CD4-positive, alpha-beta memory T cell (primary cell): ENCODE data around the gene PICALM. TPM values are rescaled to one million over a fixed set of nuclear protein-coding genes. Genes with fewer than 3 reads are reported as not detected.
"Not testable (repeated sequence)": the region's sequence is repeated elsewhere in the genome, so short reads cannot be mapped to it uniquely, and the experiment has no call there.

ENCODE experiments used
- CTCF ChIA-PET: fragments of 350-600 bp; sonication (Branson Sonifier 250); formaldehyde crosslinking; loops from one replicate; lab custom pipeline; 2021; ENCODE audit warnings: inconsistent platforms; ENCODE audit not compliant: partially characterized antibody; lab: Charles Lee
- POLR2A ChIA-PET: fragments of 350-600 bp; sonication (Branson Sonifier 250); formaldehyde crosslinking; loops from one replicate; lab custom pipeline; 2021; ENCODE audit not compliant: partially characterized antibody; lab: Charles Lee
- DNase-seq, 5 donors: peaks; one replicate each; pipeline versions ENCODE4 v3.0.0 to v3.0.0-alpha.2; 2020 to 2022; ENCODE audit warnings: mixed read lengths in 1 of 5
- H3K27ac ChIP-seq: one replicate; pipeline ENCODE4 v1.7.0; 2013; ENCODE audit warnings: low read depth, low read length
- H3K27me3 ChIP-seq: 2 replicates; pipeline ENCODE4 v1.7.0; 2013; ENCODE audit warnings: mild to moderate bottlenecking, low read length, moderate library complexity; ENCODE audit not compliant: insufficient read depth
- H3K36me3 ChIP-seq: 2 replicates; pipeline ENCODE4 v1.7.0; 2013; ENCODE audit warnings: mild to moderate bottlenecking, low read length, moderate library complexity; ENCODE audit not compliant: insufficient read depth
- H3K4me1 ChIP-seq: 2 replicates; pipeline ENCODE4 v1.7.0; 2013; ENCODE audit warnings: mild to moderate bottlenecking, low read length, moderate library complexity; ENCODE audit not compliant: insufficient read depth
- H3K4me3 ChIP-seq, 2 donors: one replicate each; pipeline ENCODE4 v1.7.0; 2013; ENCODE audit warnings: low read length in 2 of 2, mild to moderate bottlenecking in 1 of 2
- H3K9me3 ChIP-seq, 2 donors: one replicate each; pipeline ENCODE4 v1.7.0; 2013; ENCODE audit warnings: low read length in 2 of 2, control low read depth in 1 of 2; ENCODE audit not compliant: control insufficient read depth in 1 of 2
- H3K27ac Mint-ChIP-seq, 7 donors: one replicate each; pipeline ENCODE4 v1.8.0; 2020 to 2021; ENCODE audit warnings: mixed read lengths in 7 of 7, mild to moderate bottlenecking in 6 of 7, inconsistent platforms in 3 of 7, moderate library complexity in 3 of 7
- H3K27me3 Mint-ChIP-seq, 2 donors: one replicate each; pipeline ENCODE4 v1.8.0; 2020 to 2021; ENCODE audit warnings: mixed read lengths in 2 of 2
- H3K36me3 Mint-ChIP-seq, 2 donors: one replicate each; pipeline ENCODE4 v1.8.0; 2020 to 2021; ENCODE audit warnings: mixed read lengths in 2 of 2, inconsistent platforms in 1 of 2, mild to moderate bottlenecking in 1 of 2
- H3K4me1 Mint-ChIP-seq, 4 donors: one replicate each; pipeline ENCODE4 v1.8.0; 2020 to 2021; ENCODE audit warnings: mixed read lengths in 4 of 4, mild to moderate bottlenecking in 1 of 4
- H3K4me3 Mint-ChIP-seq, 8 donors: one replicate each; pipeline ENCODE4 v1.8.0; 2020 to 2021; ENCODE audit warnings: mixed read lengths in 8 of 8, mild to moderate bottlenecking in 7 of 8, moderate library complexity in 6 of 8, inconsistent platforms in 3 of 8
- H3K9me3 Mint-ChIP-seq, 8 donors: one replicate each; pipeline ENCODE4 v1.8.0; 2020 to 2021; ENCODE audit warnings: mixed read lengths in 8 of 8, mild to moderate bottlenecking in 5 of 8, inconsistent platforms in 3 of 8, moderate library complexity in 1 of 8
- intact Hi-C: fragments of 100-400 bp; cut with micrococcal nuclease; formaldehyde crosslinking; loops from one replicate; pipeline ENCODE4 v1.15.1; 2023
- polyA plus RNA-seq, 2 donors: library from polyadenylated mRNA; unstranded; fragments of 300-500 nt; fragmentation: Illumina TruSeq; gene quantifications; one replicate each; pipeline ENCODE4 v1.2.3, GENCODE V29; 2021
- total RNA-seq, 2 experiments: library from RNA; stranded (reverse); gene quantifications; one replicate each; pipeline ENCODE4 v1.2.3, GENCODE V29; 2021

PICALM gene
- total and polyA plus RNA-seq, 4 experiments from 2014 or later: 15.3 to 138 (median 76.8) TPM

DNA sequence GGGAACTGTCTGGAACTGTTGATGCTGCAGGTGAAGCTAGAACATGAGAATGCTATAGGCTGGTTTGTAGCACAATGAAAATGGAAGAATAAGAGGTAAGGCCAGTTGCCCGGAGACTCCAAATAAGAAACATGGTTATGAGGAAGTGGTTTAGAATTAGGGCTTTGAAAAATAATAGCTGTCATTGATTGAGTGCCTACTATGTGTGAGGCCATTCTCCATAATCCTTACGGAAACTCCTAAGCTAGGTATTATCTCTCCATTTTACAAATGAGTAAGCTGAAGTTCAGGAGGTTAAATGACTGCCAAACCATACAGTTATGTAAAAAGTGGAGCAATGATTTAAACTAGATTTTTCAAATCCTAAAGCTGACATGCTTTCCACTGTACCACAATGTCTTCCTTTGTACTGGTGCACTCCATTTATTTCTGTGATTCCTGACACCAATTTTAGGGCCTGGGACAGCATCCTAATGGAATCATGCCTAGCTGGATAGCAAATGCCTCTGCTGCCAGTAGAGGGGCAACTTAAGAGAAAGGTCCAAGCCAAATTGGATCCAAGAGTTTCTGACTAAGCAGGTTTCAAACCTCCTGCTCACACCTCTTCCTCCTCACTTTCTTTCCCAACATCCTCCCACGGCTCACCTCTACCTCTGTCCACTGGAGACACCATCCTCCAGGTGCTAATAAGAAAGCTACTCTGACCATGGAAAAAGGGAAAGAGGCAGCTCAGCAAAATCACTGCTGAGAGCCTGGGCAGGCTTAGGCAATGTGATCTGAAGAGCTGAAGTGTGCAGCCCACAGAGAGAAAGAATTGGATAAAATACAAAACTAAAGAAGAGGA is 46.9 kb upstream of the PICALM start:
- no peaks in the 10 kb centered on the region for H3K36me3 ChIP-seq
- H3K27ac Mint-ChIP-seq: peak overlapping the region in 3 of 7 donors; percentile 1 to 73 (median 10)
- POLR2A ChIA-PET: interaction anchor here (0.8 to 1.9 kb wide), 3 partner anchors 23 to 47 kb away, joined by 3 to 7 read pairs (median 6); partner anchors contain the start of gene PICALM

GRCh38 chr11:86108890-86109638 is 40.2 kb upstream of the PICALM start:
- Histone ChIP-seq H3K27me3 (no peaks in the 10 kb centered on the region), H3K27ac (no peak overlapping the region), H3K9me3 (no peaks in the 10 kb centered on the region), H3K4me1 (no peaks in the 10 kb centered on the region), H3K4me3 (no peak overlapping the region), H3K36me3 (no peaks in the 10 kb centered on the region)
- ChIA-PET POLR2A (no interaction called here), CTCF (interaction anchor here (1.2 kb wide), 1 partner anchor 28 kb away, joined by 3 read pairs; no protein-coding TSS in a partner anchor)
- Mint-ChIP-seq H3K36me3 (no peaks in the 10 kb centered on the region), H3K4me1 (peaks cover 0 to 5% (median 3%) of the 10 kb centered on the region in 4 donors), H3K4me3 (no peak overlapping the region), H3K27ac (peak overlapping the region in 3 of 7 donors; percentile 18 to 77 (median 49)), H3K9me3 (peaks cover 0 to 1% (median 0%) of the 10 kb centered on the region in 8 donors), H3K27me3 (no peaks in the 10 kb centered on the region)
- no peak for DNase-seq
- intact Hi-C loops: no loop called here

More for the DNA sequence above, 46.9 kb upstream of the PICALM start:
- Histone ChIP-seq H3K27ac (no peak overlapping the region), H3K9me3 (no peaks in the 10 kb centered on the region), H3K27me3 (no peaks in the 10 kb centered on the region), H3K4me3 (no peak overlapping the region), H3K4me1 (peaks cover 27% of the 10 kb centered on the region)
- CTCF ChIA-PET: interaction anchor here (0.9 to 2.2 kb wide), 5 partner anchors 46 to 78 kb away, joined by 3 to 6 read pairs (median 4); partner anchors contain the start of gene PICALM
- Mint-ChIP-seq H3K4me3 (peak overlapping the region in 6 of 8 donors; percentile 12 to 40 (median 28)), H3K4me1 (peaks cover 17 to 31% (median 21%) of the 10 kb centered on the region in 4 donors), H3K9me3 (no peaks in the 10 kb centered on the region), H3K36me3 (no peaks in the 10 kb centered on the region), H3K27me3 (no peaks in the 10 kb centered on the region)
- DNase-seq: no peak
- intact Hi-C loops: loop anchor here (5.0 kb wide), 1 partner anchor 77 kb away; no protein-coding TSS in a partner anchor

DNA sequence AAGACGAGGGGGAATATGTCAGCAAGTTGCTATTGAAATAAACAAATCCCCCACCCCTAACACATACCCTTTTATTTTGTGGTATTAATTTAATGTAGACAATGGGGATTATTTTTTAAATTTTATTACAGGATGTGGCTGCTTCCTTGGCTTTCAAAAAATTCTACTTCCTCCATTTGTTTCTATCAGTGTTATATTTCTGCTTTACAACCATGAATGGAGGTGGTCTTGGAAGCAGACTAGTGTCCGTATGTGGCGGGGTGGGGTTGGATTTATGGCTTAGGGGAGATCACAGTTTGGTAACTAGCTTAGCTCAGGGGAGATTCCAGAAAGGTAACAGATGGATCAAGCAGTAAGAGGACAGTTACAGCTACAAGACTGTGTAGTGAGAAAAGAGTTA is 39.3 kb upstream of the PICALM start:
- no peak for DNase-seq
- intact Hi-C loops: no loop called here
- Histone ChIP-seq H3K4me1 (no peaks in the 10 kb centered on the region), H3K4me3 (no peak overlapping the region), H3K36me3 (no peaks in the 10 kb centered on the region), H3K27ac (no peak overlapping the region), H3K27me3 (no peaks in the 10 kb centered on the region), H3K9me3 (no peaks in the 10 kb centered on the region)
- no peaks in the 10 kb centered on the region for H3K27me3 Mint-ChIP-seq
- ChIA-PET CTCF (interaction anchor here (0.6 to 1.2 kb wide), 2 partner anchors 29 to 85 kb away, joined by 3 read pairs; no protein-coding TSS in a partner anchor), POLR2A (no interaction called here)
- no peak overlapping the region for H3K4me3 Mint-ChIP-seq
- peaks cover 0 to 1% (median 0%) of the 10 kb centered on the region in 8 donors for H3K9me3 Mint-ChIP-seq
- H3K4me1 Mint-ChIP-seq: peaks cover 0 to 5% (median 3%) of the 10 kb centered on the region in 4 donors
- peak overlapping the region in 1 of 7 donors; percentile 31 for H3K27ac Mint-ChIP-seq
- no peaks in the 10 kb centered on the region for H3K36me3 Mint-ChIP-seq

DNA sequence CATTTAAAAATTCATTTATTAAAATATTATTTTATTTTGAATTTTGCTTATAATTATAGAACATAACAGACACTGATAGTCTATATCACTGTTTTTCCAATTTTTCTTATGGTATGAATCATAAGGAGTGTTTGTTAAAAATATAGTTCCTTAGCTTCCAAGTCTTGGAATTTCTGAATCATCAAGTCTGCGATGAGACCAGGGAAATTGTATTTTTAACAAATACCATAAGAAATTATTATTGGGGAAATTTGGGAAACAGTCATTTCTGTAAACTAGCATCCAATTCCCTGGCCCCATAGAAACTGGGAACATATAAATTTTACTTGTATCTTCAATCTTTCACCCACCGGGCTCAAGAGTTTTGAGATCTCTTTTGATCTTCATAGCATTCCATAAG is 38.0 kb upstream of the PICALM start:
- Mint-ChIP-seq H3K36me3 (no peaks in the 10 kb centered on the region), H3K4me3 (no peak overlapping the region), H3K9me3 (peaks cover 0 to 1% (median 0%) of the 10 kb centered on the region in 8 donors), H3K27ac (no peak overlapping the region), H3K4me1 (peaks cover 0 to 5% (median 3%) of the 10 kb centered on the region in 4 donors), H3K27me3 (peaks cover 0 to 2% of the 10 kb centered on the region in 2 donors)
- DNase-seq: no peak
- POLR2A ChIA-PET: no interaction called here
- no peak overlapping the region for H3K27ac ChIP-seq
- no peaks in the 10 kb centered on the region for H3K9me3 ChIP-seq
- no peak overlapping the region for H3K4me3 ChIP-seq
- H3K36me3 ChIP-seq: no peaks in the 10 kb centered on the region
- intact Hi-C loops: no loop called here
- no peaks in the 10 kb centered on the region for H3K27me3 ChIP-seq
- H3K4me1 ChIP-seq: no peaks in the 10 kb centered on the region
- CTCF ChIA-PET: interaction anchor here (1.3 kb wide), 1 partner anchor 87 kb away, joined by 4 read pairs; no protein-coding TSS in a partner anchor

GRCh38 chr11:86106031-86106430 is 37.1 kb upstream of the PICALM start:
- H3K27me3 Mint-ChIP-seq, H3K4me3 ChIP-seq, H3K9me3 Mint-ChIP-seq, H3K36me3 Mint-ChIP-seq, H3K4me1 ChIP-seq, POLR2A ChIA-PET, CTCF ChIA-PET, intact Hi-C loops, H3K27ac ChIP-seq, H3K36me3 ChIP-seq, H3K27ac Mint-ChIP-seq, DNase-seq, H3K4me1 Mint-ChIP-seq, H3K9me3 ChIP-seq, H3K4me3 Mint-ChIP-seq, H3K27me3 ChIP-seq: not testable (repeated sequence)

GRCh38 chr11:86105601-86106000 is 36.7 kb upstream of the PICALM start:
- H3K4me1 ChIP-seq, H3K27me3 ChIP-seq, DNase-seq, H3K9me3 ChIP-seq, CTCF ChIA-PET, H3K36me3 Mint-ChIP-seq, H3K27ac Mint-ChIP-seq, intact Hi-C loops, H3K36me3 ChIP-seq, H3K27ac ChIP-seq, H3K4me1 Mint-ChIP-seq, H3K4me3 Mint-ChIP-seq, POLR2A ChIA-PET, H3K4me3 ChIP-seq, H3K9me3 Mint-ChIP-seq, H3K27me3 Mint-ChIP-seq: not testable (repeated sequence)

- POLR2A ChIA-PET: no interaction called here
- no peak for DNase-seq
- intact Hi-C loops: no loop called here
- H3K9me3 Mint-ChIP-seq: peaks cover 0 to 2% (median 0%) of the 10 kb centered on the region in 8 donors
- H3K36me3 Mint-ChIP-seq: no peaks in the 10 kb centered on the region
- Histone ChIP-seq H3K36me3 (no peaks in the 10 kb centered on the region), H3K9me3 (no peaks in the 10 kb centered on the region), H3K27ac (no peak overlapping the region), H3K4me3 (no peak overlapping the region), H3K4me1 (no peaks in the 10 kb centered on the region), H3K27me3 (no peaks in the 10 kb centered on the region)
- peaks cover 0 to 3% of the 10 kb centered on the region in 2 donors for H3K27me3 Mint-ChIP-seq
- no peak overlapping the region for H3K4me3 Mint-ChIP-seq
- CTCF ChIA-PET: no interaction called here
- peaks cover 0 to 5% (median 3%) of the 10 kb centered on the region in 4 donors for H3K4me1 Mint-ChIP-seq
- H3K27ac Mint-ChIP-seq: no peak overlapping the region
Observed at GRCh38 chr11:86103808-86104207, 34.9 kb upstream of the PICALM start.
